GM18861 (cell line): ENCODE data around the gene MSH5.
"Not testable (repeated sequence)": the region's sequence is repeated elsewhere in the genome, so short reads cannot be mapped to it uniquely, and the experiment has no call there.

Experiments used
- ATAC-seq: cut with Tn5 transposase; IDR thresholded peaks from one replicate; pipeline ENCODE4 v1.9.1; 2021; ENCODE audit not compliant: unreplicated experiment

The MSH5 gene

DNA sequence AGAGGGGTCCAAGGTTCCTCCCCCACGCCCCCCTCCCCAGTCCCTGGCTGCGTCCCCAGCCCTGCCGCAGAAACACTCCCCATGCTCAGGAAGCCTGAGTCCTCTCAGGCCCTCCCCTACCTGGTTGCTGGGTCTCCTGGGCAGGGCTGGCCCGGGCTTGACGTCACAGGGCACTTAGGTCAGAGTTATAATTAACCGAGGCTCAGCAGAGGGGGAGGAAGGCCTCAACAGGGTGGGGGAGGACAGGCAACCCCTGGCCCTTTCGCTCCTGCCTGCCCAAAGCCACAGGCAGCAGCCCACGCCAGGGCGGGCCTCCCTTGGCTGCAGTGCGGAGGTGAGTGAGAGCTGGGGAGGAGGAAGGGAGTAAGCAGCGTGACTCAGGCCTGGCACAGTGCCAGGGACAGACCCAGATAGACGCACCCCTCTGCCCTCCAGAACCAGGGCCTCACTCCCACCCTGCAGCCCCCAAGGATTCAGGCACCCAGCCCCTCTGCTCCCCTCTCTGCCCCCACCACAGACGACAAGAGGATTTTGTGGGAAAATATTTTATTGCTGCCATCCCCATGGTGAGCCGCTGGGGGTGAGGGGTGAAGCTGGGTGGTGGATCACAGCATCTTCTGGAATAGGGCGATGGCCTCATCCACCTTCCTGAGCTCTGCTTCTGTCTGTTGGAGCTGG lies 37.3 kb downstream of the MSH5 start, which contains the start of gene VWA7:
VWA7 (minus strand) TSS at position 340 of the 678 bp plus-strand sequence. CDS start 549 bp downstream, outside the sequence.
- peak; percentile 58 for ATAC-seq

DNA sequence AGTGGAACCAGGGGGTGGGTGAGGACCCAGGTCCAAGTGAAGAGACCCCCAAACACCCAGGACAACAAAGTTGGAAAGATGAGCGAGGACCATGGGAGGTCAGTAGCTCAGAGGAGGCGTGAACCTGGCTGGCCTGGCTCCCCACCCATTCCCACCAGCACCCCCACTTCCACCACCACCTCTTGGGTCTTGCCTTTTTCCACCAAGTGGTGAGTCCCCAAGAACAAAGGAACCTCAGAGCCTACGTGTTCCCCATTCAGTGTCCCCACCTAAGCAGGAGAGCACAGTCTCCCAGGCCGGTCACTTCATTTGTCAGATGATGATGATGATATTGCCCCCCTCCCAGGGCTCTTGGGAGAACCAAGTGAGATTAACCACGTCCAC lies 37.9 kb downstream of the MSH5 start:
- ATAC-seq = no peak

DNA sequence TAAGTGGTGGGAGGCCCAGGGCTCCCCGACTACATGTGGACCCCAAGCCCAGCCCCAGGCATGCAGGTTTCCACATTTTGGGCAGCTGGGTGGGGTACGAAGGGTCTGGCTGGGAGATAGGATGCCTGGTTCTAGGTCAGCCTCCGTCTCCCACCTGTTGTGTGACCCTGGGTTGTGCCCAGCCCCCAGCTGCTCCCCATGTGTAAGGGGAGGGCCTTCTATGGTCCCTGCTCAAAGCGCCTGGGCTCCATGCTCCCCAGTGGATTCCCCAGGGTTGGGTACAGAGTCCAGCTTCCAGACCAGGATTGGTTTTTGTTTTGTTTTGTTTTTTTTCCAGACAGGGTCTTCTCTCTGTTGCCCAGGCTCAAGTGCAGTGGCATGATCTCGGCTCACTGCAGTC lies 38.4 kb downstream of the MSH5 start:
- ATAC-seq = no peak

DNA sequence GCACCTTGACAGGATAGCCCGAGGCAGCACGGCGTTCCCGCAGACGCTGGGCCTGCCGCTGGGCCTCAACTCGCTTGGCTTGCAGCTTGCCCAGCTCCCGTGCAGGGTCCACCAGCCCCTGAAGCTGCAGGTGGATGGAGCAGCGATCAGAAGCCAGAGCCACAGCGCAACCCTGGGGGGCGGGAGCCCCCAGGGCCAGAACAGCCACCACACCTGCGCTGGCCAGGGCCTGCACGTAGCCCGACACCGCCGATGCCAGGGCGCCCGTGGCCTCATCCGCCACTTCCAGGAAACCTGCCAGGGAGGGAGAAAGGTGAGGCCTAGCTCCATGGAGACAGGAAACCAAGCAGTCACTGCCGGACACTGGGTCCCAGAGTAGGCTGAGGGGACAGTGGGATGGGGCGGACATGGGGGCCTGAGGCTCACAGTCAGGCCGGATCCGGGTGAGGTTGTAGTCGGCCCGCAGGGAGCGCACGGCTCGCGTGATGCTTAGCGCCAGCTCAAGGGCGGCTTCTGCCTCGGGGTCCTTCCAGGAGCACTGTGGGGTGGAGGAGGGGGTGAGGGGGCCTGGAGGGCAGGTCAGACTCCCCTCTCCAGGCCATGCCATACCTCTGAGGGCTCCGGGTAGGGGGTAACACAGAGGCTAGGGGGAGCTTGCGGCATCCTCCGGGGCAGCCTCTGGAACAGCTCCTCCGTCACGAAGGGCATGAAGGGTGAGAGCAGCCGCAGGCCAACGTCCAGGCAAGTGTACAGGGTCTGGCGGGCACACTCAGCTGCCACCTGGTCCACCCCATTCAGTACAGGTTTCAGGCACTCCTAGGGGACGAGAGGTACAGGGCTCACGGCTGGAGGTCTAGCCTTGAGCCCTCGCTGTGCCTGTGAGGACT lies 39.4 kb downstream of the MSH5 start:
- no peak for ATAC-seq

GRCh38 chr6:31779908-31780307 lies 40.1 kb downstream of the MSH5 start:
- ATAC-seq = no peak

DNA sequence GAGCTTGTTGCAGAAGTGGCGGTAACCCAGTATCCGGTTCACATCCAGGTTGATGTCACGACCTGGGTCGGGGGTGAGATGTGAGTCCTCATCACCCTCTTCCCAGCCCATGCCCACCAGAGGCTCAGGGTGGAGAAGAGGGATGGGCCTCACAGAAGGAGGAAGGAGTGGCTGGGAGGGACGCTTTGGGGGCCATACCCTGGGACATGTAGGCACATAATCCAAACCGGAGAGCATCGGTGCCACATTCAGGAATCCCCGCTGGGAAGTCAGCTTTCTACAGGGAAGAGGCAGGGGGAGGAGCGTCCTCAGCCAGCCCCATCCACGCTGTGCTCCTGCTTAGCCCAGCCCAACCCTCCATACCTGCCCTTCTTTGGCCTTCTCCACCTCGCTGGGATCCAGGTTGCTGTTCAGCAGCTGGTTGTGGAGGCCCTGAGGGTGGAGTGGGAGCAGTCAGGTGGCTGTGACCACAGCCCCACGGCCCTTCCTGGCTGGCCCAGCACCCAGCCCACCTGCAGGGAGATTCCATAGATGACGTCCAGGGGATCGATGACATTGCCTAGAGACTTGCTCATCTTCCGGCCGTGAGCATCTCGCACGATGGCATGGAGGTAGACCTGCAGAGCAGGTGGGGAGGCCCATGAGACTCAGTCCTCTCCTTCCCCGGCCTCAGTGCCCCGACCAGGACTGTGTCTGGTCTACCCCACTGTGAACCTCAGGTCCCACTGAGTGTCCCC lies 40.9 kb downstream of the MSH5 start:
- ATAC-seq = no peak

GRCh38 chr6:31781244-31782125 lies 41.7 kb downstream of the MSH5 start:
- no peak for ATAC-seq

- ATAC-seq = no peak
Measured at GRCh38 chr6:31782126-31782855, 42.5 kb downstream of the MSH5 start.

- no peak for ATAC-seq
Measured at GRCh38 chr6:31784098-31784925, 44.5 kb downstream of the MSH5 start.

DNA sequence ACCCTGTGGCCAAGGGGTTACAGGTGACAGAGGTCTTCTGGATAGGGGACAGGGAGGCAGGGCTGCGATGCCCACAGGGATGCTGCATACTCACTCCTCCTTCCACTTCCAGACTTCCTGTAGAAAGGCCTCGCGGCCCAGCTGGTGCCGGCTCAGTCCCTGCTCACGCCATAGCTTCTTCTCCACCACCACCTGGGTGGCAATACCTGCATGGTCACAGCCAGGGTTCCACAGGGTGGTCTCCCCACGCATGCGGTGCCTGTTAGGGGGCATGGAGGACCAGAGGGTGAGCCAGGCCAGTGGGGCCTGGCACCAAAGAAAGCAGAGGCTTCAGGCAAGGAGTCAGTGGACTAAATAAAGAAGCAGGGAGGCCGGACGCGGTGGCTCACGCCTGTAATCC lies 45.7 kb downstream of the MSH5 start:
- ATAC-seq = no peak

GRCh38 chr6:31791324-31792089 lies 51.7 kb downstream of the MSH5 start:
- no peak for ATAC-seq

GRCh38 chr6:31792090-31792374 lies 52.2 kb downstream of the MSH5 start:
- ATAC-seq = no peak

DNA sequence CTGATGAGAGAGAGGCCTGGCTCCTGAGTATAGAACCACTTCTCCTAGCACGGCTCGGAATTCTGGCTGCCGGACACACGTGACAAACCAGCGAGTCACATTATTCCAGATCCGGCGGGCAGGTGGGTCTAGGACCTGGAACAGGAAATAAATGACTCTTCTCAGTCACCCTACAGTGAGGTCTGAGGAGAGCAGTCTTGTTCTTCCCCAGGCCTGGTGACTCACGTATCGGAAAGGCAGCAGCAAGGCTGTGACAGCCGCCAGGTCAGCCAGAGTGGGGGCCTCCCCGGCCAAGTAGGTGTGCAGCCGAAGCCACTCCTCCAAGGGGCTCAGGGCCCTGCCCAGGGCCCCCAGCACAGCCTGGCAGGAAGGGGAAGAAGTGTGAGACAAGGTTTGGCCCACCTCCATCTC lies 53.0 kb downstream of the MSH5 start:
- no peak for ATAC-seq

- ATAC-seq = not testable (repeated sequence)
Measured at GRCh38 chr6:31793927-31794245, 54.1 kb downstream of the MSH5 start.

GRCh38 chr6:31794294-31794865 lies 54.6 kb downstream of the MSH5 start:
- no peak for ATAC-seq

DNA sequence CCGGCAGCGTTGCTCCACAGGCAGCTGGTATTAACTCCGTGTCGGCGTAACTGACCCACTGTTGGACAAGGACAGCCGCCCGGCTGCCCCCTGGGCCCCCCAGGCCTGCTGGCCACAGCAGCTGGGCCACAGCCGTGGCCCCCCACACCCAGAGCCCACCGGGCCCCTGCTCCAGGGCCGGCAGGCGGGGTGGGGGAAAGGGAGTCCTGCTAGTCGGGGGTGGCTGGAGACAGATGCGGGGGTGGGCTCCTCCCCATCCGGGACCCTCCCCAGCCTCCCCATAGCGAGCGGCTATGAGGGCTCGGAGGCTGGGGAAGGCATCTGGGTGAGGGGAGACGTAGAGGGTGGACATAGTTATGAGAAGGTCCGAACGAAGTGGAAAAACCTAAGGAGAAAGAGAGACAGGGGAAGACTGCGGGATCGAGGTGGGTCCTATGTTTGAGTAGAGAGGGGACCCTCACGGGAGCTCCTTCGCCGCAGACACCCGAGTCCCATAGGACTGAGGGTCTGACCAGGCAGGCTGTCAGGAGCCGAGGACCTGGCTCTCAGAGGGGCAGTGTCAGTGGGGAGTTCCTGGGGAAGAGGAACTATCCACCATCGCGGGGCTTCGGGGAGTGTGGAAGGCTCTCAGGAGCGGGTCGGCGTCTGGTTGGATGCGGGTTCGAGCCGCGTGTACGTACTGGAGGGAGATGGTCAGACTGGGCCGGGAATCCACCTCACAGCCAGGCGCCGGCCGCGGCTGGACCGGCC lies 55.2 kb downstream of the MSH5 start:
- no peak for ATAC-seq

DNA sequence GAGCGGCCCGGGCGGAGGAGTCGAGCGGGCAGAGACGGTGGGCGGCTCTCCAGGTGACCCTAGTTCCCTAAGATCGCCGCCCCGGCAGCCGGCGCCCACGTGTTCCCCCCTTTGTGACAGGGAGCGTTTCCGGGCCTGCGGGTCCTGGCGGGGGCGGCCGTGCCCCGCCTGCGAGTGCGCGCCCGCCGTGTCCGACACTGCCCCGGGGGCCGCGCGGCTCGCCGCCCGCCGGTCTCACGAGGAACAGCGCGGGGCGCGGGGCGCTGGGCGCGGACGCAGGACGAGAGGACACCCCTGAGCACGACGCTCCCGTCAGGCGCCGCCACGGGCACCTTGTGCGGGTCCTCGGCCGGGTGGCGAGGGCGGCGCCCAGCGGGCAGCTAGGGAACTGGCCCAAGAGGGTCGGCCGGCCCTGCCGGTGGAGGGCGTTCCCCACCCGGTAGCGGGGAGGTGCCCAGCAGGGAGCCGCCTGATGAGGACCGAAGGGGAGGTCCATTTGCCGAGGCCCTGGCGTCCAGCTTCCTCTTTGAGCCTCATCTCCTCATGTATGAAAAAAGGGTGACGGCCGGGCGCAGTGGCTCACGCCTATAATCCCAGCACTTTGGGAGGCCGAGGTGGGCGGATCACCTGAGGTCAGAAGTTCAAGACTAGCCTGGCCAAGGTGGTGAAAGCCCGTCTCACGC lies 56.0 kb downstream of the MSH5 start, which contains the start of gene VARS1:
VARS1 (minus strand) TSS at position 137 of the 683 bp plus-strand sequence. CDS start 535 bp downstream, outside the sequence.
- peak; percentile 76 for ATAC-seq
